GM23338 (cell line): Measurements from ENCODE around the gene DENND4C.
A peak's percentile ranks its signal among the peaks of the same experiment; 100 is the strongest.

Experiments
- CREB1 ChIP-seq: fragments of 250-450 bp; sonication (Bioruptor Pico); IDR thresholded peaks from 2 replicates; pipeline ENCODE4 v1.5.0; 2020; ENCODE audit warnings: low read depth, mild to moderate bottlenecking, moderate library complexity
- CTCF ChIP-seq, 2 experiments: fragments of 200-600 bp in 1 of 2; sonication (generic) in 1 of 2; conservative IDR thresholded peaks; 2 replicates each; pipeline versions ENCODE4 v1.5.1 to v1.6.1; 2016 to 2017; ENCODE audit warnings: antibody characterized with exemption in 2 of 2, low read depth in 2 of 2, mild to moderate bottlenecking in 2 of 2, moderate library complexity in 1 of 2
- ETS1 ChIP-seq: IDR thresholded peaks from 2 replicates; pipeline ENCODE4 v1.6.1; 2016; ENCODE audit warnings: antibody characterized with exemption
- EZH2 ChIP-seq: fragments of 200-600 bp; sonication (generic); IDR thresholded peaks from one replicate; pipeline ENCODE4 v1.8.0; 2017; ENCODE audit warnings: antibody characterized with exemption, mild to moderate bottlenecking, low read depth; ENCODE audit not compliant: unreplicated experiment
- EZH2phosphoT487 ChIP-seq: fragments of 200-600 bp; sonication (generic); IDR thresholded peaks from one replicate; pipeline ENCODE4 v1.8.1; 2018; ENCODE audit warnings: antibody characterized with exemption; ENCODE audit not compliant: unreplicated experiment
- JUNB ChIP-seq: IDR thresholded peaks from one replicate; pipeline ENCODE4 v1.6.1; 2016; ENCODE audit warnings: antibody characterized with exemption; ENCODE audit not compliant: unreplicated experiment
- NANOG ChIP-seq: IDR thresholded peaks from 2 replicates; pipeline ENCODE4 v1.6.1; 2016; ENCODE audit warnings: antibody characterized with exemption, borderline replicate concordance
- POLR2AphosphoS5 ChIP-seq: IDR thresholded peaks from 2 replicates; pipeline ENCODE4 v1.6.1; 2016; ENCODE audit warnings: antibody characterized with exemption, low read depth
- REST ChIP-seq: IDR thresholded peaks from one replicate; pipeline ENCODE4 v1.6.1; 2018; ENCODE audit warnings: antibody characterized with exemption; ENCODE audit not compliant: unreplicated experiment
- STAT1 ChIP-seq: IDR thresholded peaks from one replicate; pipeline ENCODE4 v1.6.1; 2016; ENCODE audit warnings: antibody characterized with exemption; ENCODE audit not compliant: unreplicated experiment
- ZNF114 ChIP-seq: fragments of 250-450 bp; sonication (Bioruptor Pico); IDR thresholded peaks from 2 replicates; pipeline ENCODE4 v1.5.0; 2020; ENCODE audit warnings: mild to moderate bottlenecking, moderate library complexity
- ZNF331 ChIP-seq: fragments of 250-450 bp; sonication (Bioruptor Pico); IDR thresholded peaks from 2 replicates; pipeline ENCODE4 v1.5.0; 2020; ENCODE audit warnings: low read depth, mild to moderate bottlenecking, moderate library complexity
- ZNF462 ChIP-seq: fragments of 250-450 bp; sonication (Bioruptor Pico); IDR thresholded peaks from 2 replicates; pipeline ENCODE4 v1.5.0; 2020; ENCODE audit warnings: mild to moderate bottlenecking, moderate library complexity

GRCh38 chr9:19372567-19372966 is 142.1 kb downstream of the DENND4C start:
- 0 out of 2 replicates have a peak, but pooled peaks have one; percentile 17 for TF ChIP-seq POLR2AphosphoS5
- TF ChIP-seq REST = no peak
- no peak for TF ChIP-seq CTCF (conservative IDR thresholded peaks at IDR 0.05; ENCODE audit: low read depth in 2 of 2)
- TF ChIP-seq EZH2 = no peak
- TF ChIP-seq CREB1 (CRISPR knock-in tag) = no peak
- no peak for TF ChIP-seq JUNB
- no peak for TF ChIP-seq ZNF331 (CRISPR knock-in tag)
- TF ChIP-seq ZNF114 (CRISPR knock-in tag) = no peak
- TF ChIP-seq ETS1 = no peak
- no peak for TF ChIP-seq ZNF462
- TF ChIP-seq EZH2phosphoT487 = no peak
- TF ChIP-seq STAT1 = no peak
- no peak for TF ChIP-seq NANOG
